ENCODE data around the gene IL18RAP. TPM values are rescaled to one million over a fixed set of nuclear protein-coding genes. Genes with fewer than 3 reads are reported as not detected.

IL18RAP gene
- polyA plus RNA-seq, 1 donor from 2014 or later, result not detected

DNA sequence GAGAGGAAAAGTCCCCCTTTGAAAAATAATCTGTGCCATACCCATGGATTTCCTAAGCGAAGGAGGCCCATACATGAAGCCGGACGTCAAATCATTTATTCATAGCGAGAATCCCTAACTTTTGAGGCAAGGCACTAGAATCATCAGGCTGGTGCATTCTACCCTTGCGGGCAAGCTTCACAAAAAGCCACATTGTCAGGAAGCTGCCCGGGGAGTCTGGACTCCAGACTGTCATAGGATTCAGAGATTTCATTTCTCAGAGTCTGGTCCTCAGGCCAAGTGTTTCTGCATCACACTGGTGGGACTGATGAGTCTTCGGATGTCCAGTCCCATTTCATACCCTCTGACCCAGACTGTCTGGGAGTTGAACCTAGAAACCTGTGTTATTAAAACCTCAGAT lies 59.0 kb downstream of the IL18RAP start:
- Histone ChIP-seq H3K9me3 (ENCODE audit: low read length) (no peaks in the 10 kb centered on the region), H3K4me2 (ENCODE audit: low read length) (no peak overlapping the region), H2AFZ (ENCODE audit: low read depth, low read length) (no peak overlapping the region), H3K79me2 (replicated peaks; ENCODE audit: insufficient read depth, low read length) (no peaks in the 10 kb centered on the region), H3K9me2 (ENCODE audit: insufficient read depth, low read length) (no peaks in the 10 kb centered on the region), H3K36me3 (ENCODE audit: insufficient read depth, low read length) (no peaks in the 10 kb centered on the region), H3F3A (ENCODE audit: insufficient read depth, low read length, poor library complexity, severe bottlenecking) (no peaks in the 10 kb centered on the region), H3K27ac (ENCODE audit: low read length) (no peak overlapping the region), H3K4me3 (ENCODE audit: low read length) (no peak overlapping the region), H4K20me1 (ENCODE audit: insufficient read depth) (no peaks in the 10 kb centered on the region), H3K27me3 (ENCODE audit: insufficient read depth, low read depth, low read length) (no peaks in the 10 kb centered on the region), H3K9ac (ENCODE audit: low read length) (no peak overlapping the region)
- TF ChIP-seq SMC3 (conservative IDR thresholded peaks at IDR 0.05; ENCODE audit: poor library complexity) (no peak), EZH2 (IDR thresholded peaks at IDR 0.05; ENCODE audit: borderline replicate concordance, insufficient read depth, low read length, poor library complexity, severe bottlenecking) (no peak), MXI1 (conservative IDR thresholded peaks at IDR 0.05; ENCODE audit: poor library complexity, severe bottlenecking) (no peak), TAF1 (IDR thresholded peaks at IDR 0.05; ENCODE audit: low read depth) (no peak), POLR2AphosphoS5 (IDR thresholded peaks at IDR 0.05) (no peak), EP300 (conservative IDR thresholded peaks at IDR 0.05; ENCODE audit: poor library complexity, severe bottlenecking) (no peak), RAD21 (conservative IDR thresholded peaks at IDR 0.05) (no peak), REST (IDR thresholded peaks at IDR 0.05; ENCODE audit: borderline replicate concordance) (no peak)
- TF ChIP-seq, protein P1, sequence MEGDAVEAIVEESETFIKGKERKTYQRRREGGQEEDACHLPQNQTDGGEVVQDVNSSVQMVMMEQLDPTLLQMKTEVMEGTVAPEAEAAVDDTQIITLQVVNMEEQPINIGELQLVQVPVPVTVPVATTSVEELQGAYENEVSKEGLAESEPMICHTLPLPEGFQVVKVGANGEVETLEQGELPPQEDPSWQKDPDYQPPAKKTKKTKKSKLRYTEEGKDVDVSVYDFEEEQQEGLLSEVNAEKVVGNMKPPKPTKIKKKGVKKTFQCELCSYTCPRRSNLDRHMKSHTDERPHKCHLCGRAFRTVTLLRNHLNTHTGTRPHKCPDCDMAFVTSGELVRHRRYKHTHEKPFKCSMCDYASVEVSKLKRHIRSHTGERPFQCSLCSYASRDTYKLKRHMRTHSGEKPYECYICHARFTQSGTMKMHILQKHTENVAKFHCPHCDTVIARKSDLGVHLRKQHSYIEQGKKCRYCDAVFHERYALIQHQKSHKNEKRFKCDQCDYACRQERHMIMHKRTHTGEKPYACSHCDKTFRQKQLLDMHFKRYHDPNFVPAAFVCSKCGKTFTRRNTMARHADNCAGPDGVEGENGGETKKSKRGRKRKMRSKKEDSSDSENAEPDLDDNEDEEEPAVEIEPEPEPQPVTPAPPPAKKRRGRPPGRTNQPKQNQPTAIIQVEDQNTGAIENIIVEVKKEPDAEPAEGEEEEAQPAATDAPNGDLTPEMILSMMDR (IDR thresholded peaks at IDR 0.05; ENCODE audit: poor library complexity, severe bottlenecking), result no peak

- H3K36me3 ChIP-seq (ENCODE audit: insufficient read depth, low read length), result no peaks in the 10 kb centered on the region
- H3K9me2 ChIP-seq (ENCODE audit: insufficient read depth, low read length), result no peaks in the 10 kb centered on the region
- no peak overlapping the region for H3K4me3 ChIP-seq (ENCODE audit: low read length)
- no peaks in the 10 kb centered on the region for H4K20me1 ChIP-seq (ENCODE audit: insufficient read depth)
- H2AFZ ChIP-seq (ENCODE audit: low read depth, low read length), result no peak overlapping the region
- no peaks in the 10 kb centered on the region for H3F3A ChIP-seq (ENCODE audit: insufficient read depth, low read length, poor library complexity, severe bottlenecking)
- TF ChIP-seq, protein P1 (IDR thresholded peaks at IDR 0.05; ENCODE audit: poor library complexity, severe bottlenecking), result no peak
- TF ChIP-seq EP300 (conservative IDR thresholded peaks at IDR 0.05; ENCODE audit: poor library complexity, severe bottlenecking) (no peak), REST (IDR thresholded peaks at IDR 0.05; ENCODE audit: borderline replicate concordance) (no peak), POLR2AphosphoS5 (IDR thresholded peaks at IDR 0.05) (no peak), EZH2 (IDR thresholded peaks at IDR 0.05; ENCODE audit: borderline replicate concordance, insufficient read depth, low read length, poor library complexity, severe bottlenecking) (no peak), RAD21 (conservative IDR thresholded peaks at IDR 0.05) (no peak), TAF1 (IDR thresholded peaks at IDR 0.05; ENCODE audit: low read depth) (no peak), SMC3 (conservative IDR thresholded peaks at IDR 0.05; ENCODE audit: poor library complexity) (no peak)
- no peak overlapping the region for H3K4me2 ChIP-seq (ENCODE audit: low read length)
- no peaks in the 10 kb centered on the region for H3K9me3 ChIP-seq (ENCODE audit: low read length)
- H3K9ac ChIP-seq (ENCODE audit: low read length), result no peak overlapping the region
- H3K27ac ChIP-seq (ENCODE audit: low read length), result no peak overlapping the region
- H3K79me2 ChIP-seq (replicated peaks; ENCODE audit: insufficient read depth, low read length), result no peaks in the 10 kb centered on the region
- H3K27me3 ChIP-seq (ENCODE audit: insufficient read depth, low read depth, low read length), result no peaks in the 10 kb centered on the region
These were observed 60.1 kb downstream of the IL18RAP start for GRCh38 chr2:102483086-102483485.

Data from neural cell (in vitro differentiated cells).